CD4-positive, alpha-beta T cell treated with Interferon alpha-2 for 1 hour (primary cell): ENCODE data around the gene FLNC.

Experiments used
- DNase-seq, 2 donors: peaks; one replicate each; pipeline ENCODE4 v3.0.0-alpha.2; 2020 to 2022

Gene FLNC, protein sequence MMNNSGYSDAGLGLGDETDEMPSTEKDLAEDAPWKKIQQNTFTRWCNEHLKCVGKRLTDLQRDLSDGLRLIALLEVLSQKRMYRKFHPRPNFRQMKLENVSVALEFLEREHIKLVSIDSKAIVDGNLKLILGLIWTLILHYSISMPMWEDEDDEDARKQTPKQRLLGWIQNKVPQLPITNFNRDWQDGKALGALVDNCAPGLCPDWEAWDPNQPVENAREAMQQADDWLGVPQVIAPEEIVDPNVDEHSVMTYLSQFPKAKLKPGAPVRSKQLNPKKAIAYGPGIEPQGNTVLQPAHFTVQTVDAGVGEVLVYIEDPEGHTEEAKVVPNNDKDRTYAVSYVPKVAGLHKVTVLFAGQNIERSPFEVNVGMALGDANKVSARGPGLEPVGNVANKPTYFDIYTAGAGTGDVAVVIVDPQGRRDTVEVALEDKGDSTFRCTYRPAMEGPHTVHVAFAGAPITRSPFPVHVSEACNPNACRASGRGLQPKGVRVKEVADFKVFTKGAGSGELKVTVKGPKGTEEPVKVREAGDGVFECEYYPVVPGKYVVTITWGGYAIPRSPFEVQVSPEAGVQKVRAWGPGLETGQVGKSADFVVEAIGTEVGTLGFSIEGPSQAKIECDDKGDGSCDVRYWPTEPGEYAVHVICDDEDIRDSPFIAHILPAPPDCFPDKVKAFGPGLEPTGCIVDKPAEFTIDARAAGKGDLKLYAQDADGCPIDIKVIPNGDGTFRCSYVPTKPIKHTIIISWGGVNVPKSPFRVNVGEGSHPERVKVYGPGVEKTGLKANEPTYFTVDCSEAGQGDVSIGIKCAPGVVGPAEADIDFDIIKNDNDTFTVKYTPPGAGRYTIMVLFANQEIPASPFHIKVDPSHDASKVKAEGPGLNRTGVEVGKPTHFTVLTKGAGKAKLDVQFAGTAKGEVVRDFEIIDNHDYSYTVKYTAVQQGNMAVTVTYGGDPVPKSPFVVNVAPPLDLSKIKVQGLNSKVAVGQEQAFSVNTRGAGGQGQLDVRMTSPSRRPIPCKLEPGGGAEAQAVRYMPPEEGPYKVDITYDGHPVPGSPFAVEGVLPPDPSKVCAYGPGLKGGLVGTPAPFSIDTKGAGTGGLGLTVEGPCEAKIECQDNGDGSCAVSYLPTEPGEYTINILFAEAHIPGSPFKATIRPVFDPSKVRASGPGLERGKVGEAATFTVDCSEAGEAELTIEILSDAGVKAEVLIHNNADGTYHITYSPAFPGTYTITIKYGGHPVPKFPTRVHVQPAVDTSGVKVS (N-terminal part only)

DNA sequence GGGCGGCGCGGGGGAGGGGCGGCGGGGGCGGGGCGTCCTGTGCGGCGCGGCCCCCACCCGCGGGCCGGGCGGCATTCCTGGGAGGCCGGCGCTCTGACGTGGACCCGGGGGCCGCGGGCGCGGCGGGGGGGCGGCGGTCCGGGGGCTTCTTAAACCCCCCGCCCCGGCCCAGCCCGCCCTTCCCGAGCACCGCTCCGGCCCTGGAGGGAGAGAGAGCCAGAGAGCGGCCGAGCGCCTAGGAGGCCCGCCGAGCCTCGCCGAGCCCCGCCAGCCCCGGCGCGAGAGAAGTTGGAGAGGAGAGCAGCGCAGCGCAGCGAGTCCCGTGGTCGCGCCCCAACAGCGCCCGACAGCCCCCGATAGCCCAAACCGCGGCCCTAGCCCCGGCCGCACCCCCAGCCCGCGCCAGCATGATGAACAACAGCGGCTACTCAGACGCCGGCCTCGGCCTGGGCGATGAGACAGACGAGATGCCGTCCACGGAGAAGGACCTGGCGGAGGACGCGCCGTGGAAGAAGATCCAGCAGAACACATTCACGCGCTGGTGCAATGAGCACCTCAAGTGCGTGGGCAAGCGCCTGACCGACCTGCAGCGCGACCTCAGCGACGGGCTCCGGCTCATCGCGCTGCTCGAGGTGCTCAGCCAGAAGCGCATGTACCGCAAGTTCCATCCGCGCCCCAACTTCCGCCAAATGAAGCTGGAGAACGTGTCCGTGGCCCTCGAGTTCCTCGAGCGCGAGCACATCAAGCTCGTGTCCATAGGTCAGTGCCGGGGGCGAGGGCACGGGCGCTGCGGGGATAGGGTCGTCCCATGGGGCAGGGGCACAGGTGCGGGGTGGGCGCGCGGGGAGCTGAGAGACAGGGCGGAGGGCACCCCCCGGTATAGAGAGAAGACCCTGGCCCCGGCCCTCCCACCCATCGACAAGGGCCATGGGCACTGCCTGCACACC lies at the start of gene FLNC:
Gene FLNC (plus strand): TSS at position 176 of the 947 bp plus-strand sequence. CDS start 232 bp downstream, at position 408.
- peak; percentile 22 to 33 for DNase-seq

DNA sequence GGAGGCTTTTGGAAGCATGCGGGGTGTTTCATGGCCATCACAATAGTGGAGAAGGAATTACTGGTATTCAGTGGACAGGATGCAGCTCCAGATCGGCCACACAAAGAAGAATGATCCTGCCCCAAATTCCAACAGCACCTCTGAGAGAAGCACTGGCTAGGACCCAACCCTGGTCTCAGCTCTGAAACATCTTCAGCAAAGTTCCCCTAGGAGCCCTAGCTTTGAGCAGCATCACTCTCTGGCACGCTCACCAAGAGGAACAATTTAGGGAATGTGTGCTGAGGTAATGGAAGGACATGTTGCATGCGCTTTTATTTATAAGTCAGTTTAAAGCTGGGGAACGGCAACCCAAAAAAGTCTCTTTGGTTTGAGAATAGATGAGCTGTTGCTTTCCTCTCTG lies 49.1 kb upstream of the FLNC start:
- no peak for DNase-seq

- no peak for DNase-seq
Measured at GRCh38 chr7:128781851-128782250, 48.4 kb upstream of the FLNC start.

GRCh38 chr7:128783143-128783861 lies 46.9 kb upstream of the FLNC start:
- DNase-seq: no peak

DNA sequence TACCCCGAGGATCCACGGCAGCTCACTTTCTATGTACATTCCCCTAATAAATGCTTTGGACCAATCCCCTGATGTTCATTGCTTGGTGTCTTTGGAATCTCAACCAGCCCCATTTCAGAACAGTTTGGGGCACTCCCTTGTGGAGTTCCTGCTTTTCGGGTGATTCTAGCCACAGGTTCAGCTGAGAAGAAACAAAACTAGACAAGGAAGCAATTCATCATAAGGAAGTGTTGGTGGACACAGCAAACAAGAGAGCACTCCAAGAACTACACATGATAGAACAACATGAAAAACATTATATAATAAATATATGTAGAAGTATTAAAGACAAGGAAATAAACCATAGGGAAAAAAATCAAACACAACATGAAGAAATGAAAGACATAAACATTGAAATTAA lies 44.5 kb upstream of the FLNC start:
- no peak for DNase-seq

GRCh38 chr7:128788446-128789412 lies 41.5 kb upstream of the FLNC start:
- no peak for DNase-seq

- peak in 1 of 2 donors; percentile 10 for DNase-seq
Measured at GRCh38 chr7:128790315-128791041, 39.7 kb upstream of the FLNC start.

DNA sequence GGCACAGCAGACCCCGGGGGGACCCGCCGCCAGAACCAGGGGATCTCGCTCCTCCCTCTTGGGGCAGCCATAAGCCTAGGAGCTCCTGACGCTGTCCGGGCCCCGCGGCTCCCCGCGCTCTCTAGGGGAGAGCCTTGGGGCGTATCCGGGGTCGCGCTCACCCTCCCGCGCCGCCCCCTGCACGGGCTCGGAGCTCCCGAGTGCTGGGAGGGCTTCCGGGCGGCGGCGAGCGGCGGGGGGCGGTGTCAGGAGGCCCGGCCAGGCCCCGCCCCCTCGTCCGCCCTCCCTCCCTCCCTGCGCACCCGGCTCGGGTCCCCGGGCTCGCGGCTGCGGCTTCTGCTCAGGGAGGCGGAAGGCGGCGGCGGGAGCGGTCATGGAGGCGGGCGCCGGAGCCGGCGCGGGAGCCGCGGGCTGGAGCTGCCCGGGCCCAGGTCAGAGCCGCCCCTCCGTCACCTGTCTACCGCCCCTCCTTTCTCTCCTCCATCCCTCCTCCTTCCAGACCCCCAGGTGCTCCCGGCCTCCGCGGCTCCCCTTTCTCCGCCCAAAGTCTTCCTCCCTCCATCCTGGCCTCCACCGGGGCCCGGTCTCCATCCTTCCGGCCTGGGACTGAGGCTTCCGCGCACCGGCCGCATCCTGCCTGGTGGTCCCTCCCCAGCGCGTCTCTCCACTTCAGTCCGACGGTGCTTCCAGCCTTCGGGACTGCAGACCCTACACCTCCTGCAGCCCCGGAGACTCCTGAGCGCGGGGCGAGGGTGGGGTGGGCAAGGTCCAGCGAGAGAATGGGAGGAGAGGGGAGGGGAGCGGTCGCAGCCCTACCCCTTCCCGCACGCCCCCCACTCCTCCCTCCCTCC lies 38.9 kb upstream of the FLNC start, which contains the start of gene CCDC136:
Gene CCDC136 (plus strand): TSS at position 848 of the 851 bp plus-strand sequence. CDS start 444 bp downstream, outside the sequence.
- DNase-seq: peak; percentile 73 to 85

- DNase-seq: no peak
Measured at GRCh38 chr7:128791972-128792327, 38.3 kb upstream of the FLNC start.

DNA sequence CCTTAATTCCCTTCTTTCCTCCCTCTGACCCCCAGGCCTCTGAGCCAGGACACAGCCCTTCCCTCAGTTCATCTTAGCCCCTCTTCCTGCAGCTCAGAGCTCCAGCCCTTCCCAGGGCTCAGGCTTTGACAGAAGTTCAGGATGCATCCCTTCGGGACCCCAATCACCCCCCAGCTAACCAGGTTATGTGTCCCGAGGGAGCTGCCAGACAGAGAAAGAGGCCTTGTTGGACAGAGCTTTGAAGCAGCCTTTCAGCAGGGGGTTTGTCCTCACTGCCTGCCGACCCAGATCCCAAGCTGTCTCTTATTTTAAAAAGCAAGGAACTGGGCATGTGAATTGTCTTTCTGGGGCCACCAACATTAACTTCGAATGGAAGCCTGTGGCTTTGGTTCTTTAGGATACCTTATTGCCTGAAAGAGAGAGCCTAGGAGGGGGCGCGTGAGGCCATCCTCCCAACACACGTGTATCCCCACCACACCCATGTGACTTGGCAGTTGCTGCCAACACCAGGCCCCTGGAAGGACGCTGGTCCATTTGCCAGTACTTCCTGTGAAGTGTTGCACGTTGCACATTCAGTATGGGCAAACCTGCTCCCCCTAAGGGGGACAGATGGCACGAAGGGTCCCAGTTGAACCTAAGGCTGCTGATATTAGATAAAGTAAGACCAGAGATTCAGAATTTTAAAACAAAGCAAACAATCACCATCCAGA lies 37.6 kb upstream of the FLNC start:
- no peak for DNase-seq

DNA sequence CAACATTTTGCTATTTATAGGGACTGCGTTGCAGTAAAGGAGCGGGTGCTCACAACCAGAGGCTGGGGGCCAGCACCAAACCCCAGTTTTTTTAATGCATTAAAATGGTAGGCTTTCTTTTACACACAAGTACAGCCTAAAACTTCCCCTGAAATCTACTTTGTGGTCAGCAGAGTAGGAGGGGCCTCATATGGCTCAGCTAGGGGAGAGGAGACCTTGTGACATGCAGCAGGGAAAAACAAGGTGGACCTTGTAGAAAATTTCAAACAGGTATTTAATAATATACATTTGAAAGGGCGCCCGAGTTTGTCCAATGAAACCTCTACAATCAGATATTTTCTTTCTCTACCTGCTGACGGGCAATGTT lies 37.0 kb upstream of the FLNC start:
- no peak for DNase-seq

DNA sequence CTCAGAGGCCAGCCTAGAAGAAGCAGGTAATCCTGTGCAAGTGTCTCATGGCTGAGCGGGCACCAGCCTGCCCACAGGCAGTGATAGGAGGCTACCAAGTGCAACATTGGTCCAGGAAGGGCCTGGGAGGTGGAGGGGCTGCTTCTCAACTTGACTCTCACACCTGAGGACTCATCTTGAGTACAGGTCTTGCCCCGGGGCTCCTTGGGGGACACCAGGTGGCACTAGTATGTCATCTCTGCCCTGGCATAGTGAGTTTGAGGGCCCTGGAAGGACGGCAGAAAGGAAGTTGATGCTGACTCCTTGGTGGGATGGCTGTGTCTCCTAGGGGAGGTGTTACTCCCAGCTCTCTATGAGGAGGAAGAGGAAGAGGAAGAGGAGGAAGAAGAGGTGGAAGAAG lies 36.2 kb upstream of the FLNC start:
- peak in 1 of 2 donors; percentile 24 for DNase-seq

- no peak for DNase-seq
Measured at GRCh38 chr7:128794436-128794835, 35.8 kb upstream of the FLNC start.

DNA sequence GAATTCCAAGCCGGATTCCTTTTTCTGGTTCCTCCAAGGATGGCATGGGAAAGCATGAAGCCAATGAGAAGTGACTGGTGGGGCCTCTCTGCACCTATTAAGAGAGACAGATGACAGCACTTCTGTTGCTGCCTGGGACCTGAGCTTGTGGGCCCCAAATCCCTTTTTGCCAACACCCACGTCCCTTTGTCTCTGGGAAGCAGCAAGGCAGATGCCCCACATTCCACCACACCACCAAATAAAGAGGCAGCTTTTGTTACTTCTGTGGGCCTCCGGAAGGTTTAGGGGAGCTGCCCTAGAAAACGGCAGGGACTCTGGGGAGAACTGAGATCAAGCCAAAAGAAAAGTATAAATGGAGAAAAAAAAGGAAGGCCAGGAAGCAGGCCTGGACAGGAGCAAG lies 35.1 kb upstream of the FLNC start:
- DNase-seq: no peak

GRCh38 chr7:128796327-128796726 lies 33.9 kb upstream of the FLNC start:
- DNase-seq: no peak

GRCh38 chr7:128799451-128799850 lies 30.8 kb upstream of the FLNC start:
- no peak for DNase-seq

GRCh38 chr7:128800567-128800966 lies 29.6 kb upstream of the FLNC start:
- no peak for DNase-seq

GRCh38 chr7:128801003-128801402 lies 29.2 kb upstream of the FLNC start:
- DNase-seq: no peak
